Liver (tissue), 9 donors: ENCODE results near the gene ERMN. TPM values are rescaled to one million over a fixed set of nuclear protein-coding genes. Genes with fewer than 3 reads are reported as not detected.
"Not testable (repeated sequence)": the region's sequence is repeated elsewhere in the genome, so short reads cannot be mapped to it uniquely, and the experiment has no call there.

Source experiments
- DNase-seq: peaks from one replicate; pipeline ENCODE4 v3.0.0-alpha.2; 2017; ENCODE audit warnings: low spot score
- H3K27ac ChIP-seq, 2 donors: one replicate each; pipeline ENCODE4 v1.7.0; 2013; ENCODE audit warnings: inconsistent platforms in 2 of 2, low read length in 2 of 2, control low read depth in 1 of 2, low read depth in 1 of 2, mild to moderate bottlenecking in 1 of 2
- H3K27me3 ChIP-seq, 4 donors: one replicate each; pipeline versions ENCODE4 v1.6.1 to v1.7.0; 2013; ENCODE audit warnings: low read length in 3 of 4, inconsistent platforms in 1 of 4, mild to moderate bottlenecking in 1 of 4, moderate library complexity in 1 of 4; ENCODE audit not compliant: control insufficient read depth in 4 of 4, insufficient read depth in 4 of 4
- H3K36me3 ChIP-seq, 4 donors: one replicate each; pipeline versions ENCODE4 v1.6.1 to v1.7.0; 2013; ENCODE audit warnings: low read length in 3 of 4, mild to moderate bottlenecking in 3 of 4, low read depth in 1 of 4, moderate library complexity in 1 of 4; ENCODE audit not compliant: control insufficient read depth in 4 of 4, insufficient read depth in 3 of 4
- H3K4me1 ChIP-seq, 4 donors: one replicate each; pipeline versions ENCODE4 v1.6.1 to v1.7.0; 2013; ENCODE audit warnings: low read length in 3 of 4, mild to moderate bottlenecking in 3 of 4, moderate library complexity in 1 of 4; ENCODE audit not compliant: control insufficient read depth in 4 of 4, insufficient read depth in 4 of 4
- H3K4me3 ChIP-seq, 3 donors: one replicate each; pipeline versions ENCODE4 v1.6.1 to v1.7.0; 2013; ENCODE audit warnings: low read length in 3 of 3, control low read depth in 1 of 3, low read depth in 1 of 3, mild to moderate bottlenecking in 1 of 3
- H3K9ac ChIP-seq, 2 donors: one replicate each; pipeline ENCODE4 v1.7.0; 2013; ENCODE audit warnings: low read length in 2 of 2, mild to moderate bottlenecking in 2 of 2, moderate library complexity in 2 of 2, control low read depth in 1 of 2, low read depth in 1 of 2
- H3K9me3 ChIP-seq, 4 donors: one replicate each; pipeline versions ENCODE4 v1.6.1 to v1.7.0; 2013; ENCODE audit warnings: low read length in 3 of 4; ENCODE audit not compliant: control insufficient read depth in 4 of 4
- ATF3 ChIP-seq: IDR thresholded peaks from 2 replicates; pipeline ENCODE4 v1.6.1; 2016; ENCODE audit warnings: antibody characterized with exemption
- EGR1 ChIP-seq, 2 donors: IDR thresholded peaks; 2 replicates each; pipeline ENCODE4 v1.6.1; 2016 to 2018; ENCODE audit warnings: antibody characterized with exemption in 2 of 2, low read depth in 2 of 2
- FOXA1 ChIP-seq: IDR thresholded peaks from 2 replicates; pipeline ENCODE4 v1.6.1; 2016; ENCODE audit warnings: antibody characterized with exemption
- FOXA2 ChIP-seq: IDR thresholded peaks from 2 replicates; pipeline ENCODE4 v1.6.1; 2016; ENCODE audit warnings: antibody characterized with exemption
- HNF4A ChIP-seq, 2 donors: conservative IDR thresholded peaks; 2 replicates each; pipeline ENCODE4 v1.6.1; 2016; ENCODE audit warnings: antibody characterized with exemption in 2 of 2, mild to moderate bottlenecking in 2 of 2
- HNF4G ChIP-seq: IDR thresholded peaks from 2 replicates; pipeline ENCODE4 v1.6.1; 2016; ENCODE audit warnings: antibody characterized with exemption
- JUND ChIP-seq, 2 donors: IDR thresholded peaks; 2 replicates each; pipeline ENCODE4 v1.6.1; 2016; ENCODE audit warnings: antibody characterized with exemption in 2 of 2
- NR2F2 ChIP-seq: IDR thresholded peaks from 2 replicates; pipeline ENCODE4 v1.6.1; 2016; ENCODE audit warnings: antibody characterized with exemption
- RAD21 ChIP-seq, 2 donors: IDR thresholded peaks; 2 replicates each; pipeline ENCODE4 v1.6.1; 2016; ENCODE audit warnings: antibody characterized with exemption in 2 of 2, mild to moderate bottlenecking in 2 of 2
- REST ChIP-seq: IDR thresholded peaks from 2 replicates; pipeline ENCODE4 v1.6.1; 2016; ENCODE audit warnings: antibody characterized with exemption, mild to moderate bottlenecking
- WGBS: extraction: QIAGEN DNeasy Blood & Tissue Kit; methylation state at CpG from one replicate; pipeline ENCODE4 v1.1.7; 2013; 5-methylcytosine and 5-hydroxymethylcytosine counted together
- polyA plus RNA-seq, 2 donors: library from polyadenylated mRNA; stranded (reverse) in 1 of 2; unstranded in 1 of 2; fragments of 200-250 nt in 1 of 2; fragments of >200 nt in 1 of 2; fragmentation: Nextera tagmentation in 1 of 2; extraction: Ambion mirVana in 1 of 2; gene quantifications; one replicate each; pipeline versions ENCODE4 v1.2.1 to v1.2.3, GENCODE V29; 2013 to 2015
- total RNA-seq, 2 donors: library from RNA; depleted of rRNA; stranded (reverse); fragments of >200 nt; gene quantifications; one replicate each; pipeline ENCODE4 v1.2.3, GENCODE V29; 2014
- TF ChIP-seq, protein P1 (sequence below): fragments of 150-350 bp; IDR thresholded peaks from 2 replicates; pipeline ENCODE4 v1.5.1; 2017; ENCODE audit warnings: improper control_type of control experiment, low read depth, low read length; ENCODE audit not compliant: missing input control
- TF ChIP-seq, protein P2 (sequence below): IDR thresholded peaks from 2 replicates; pipeline ENCODE4 v1.6.1; 2016; ENCODE audit warnings: antibody characterized with exemption
- donor health status: healthy.
- donor health status: healthy.
- donor health status: healthy.
- donor health status: healthy.
- donor health status: healthy.

The ERMN gene, protein sequence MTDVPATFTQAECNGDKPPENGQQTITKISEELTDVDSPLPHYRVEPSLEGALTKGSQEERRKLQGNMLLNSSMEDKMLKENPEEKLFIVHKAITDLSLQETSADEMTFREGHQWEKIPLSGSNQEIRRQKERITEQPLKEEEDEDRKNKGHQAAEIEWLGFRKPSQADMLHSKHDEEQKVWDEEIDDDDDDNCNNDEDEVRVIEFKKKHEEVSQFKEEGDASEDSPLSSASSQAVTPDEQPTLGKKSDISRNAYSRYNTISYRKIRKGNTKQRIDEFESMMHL
- total RNA-seq, result under 1 TPM in 1 of 2 donors, not detected in 1; 0.08 TPM
- polyA plus RNA-seq, result under 1 TPM in 1 of 2 donors, not detected in 1; 0.05 TPM

- Histone ChIP-seq H3K27me3 (no peaks in the 10 kb centered on the region), H3K9me3 (no peaks in the 10 kb centered on the region), H3K36me3 (no peaks in the 10 kb centered on the region), H3K4me1 (peaks cover 0 to 4% (median 1%) of the 10 kb centered on the region in 4 donors), H3K4me3 (no peak within 1 kb of the TSS), H3K27ac (no peak within 1 kb of the TSS), H3K9ac (no peak within 1 kb of the TSS)
- no peak for TF ChIP-seq JUND (IDR thresholded peaks at IDR 0.05)
- TF ChIP-seq FOXA1, result no peak
- no peak for TF ChIP-seq EGR1 (IDR thresholded peaks at IDR 0.05; ENCODE audit: low read depth in 2 of 2)
- TF ChIP-seq, protein P1, sequence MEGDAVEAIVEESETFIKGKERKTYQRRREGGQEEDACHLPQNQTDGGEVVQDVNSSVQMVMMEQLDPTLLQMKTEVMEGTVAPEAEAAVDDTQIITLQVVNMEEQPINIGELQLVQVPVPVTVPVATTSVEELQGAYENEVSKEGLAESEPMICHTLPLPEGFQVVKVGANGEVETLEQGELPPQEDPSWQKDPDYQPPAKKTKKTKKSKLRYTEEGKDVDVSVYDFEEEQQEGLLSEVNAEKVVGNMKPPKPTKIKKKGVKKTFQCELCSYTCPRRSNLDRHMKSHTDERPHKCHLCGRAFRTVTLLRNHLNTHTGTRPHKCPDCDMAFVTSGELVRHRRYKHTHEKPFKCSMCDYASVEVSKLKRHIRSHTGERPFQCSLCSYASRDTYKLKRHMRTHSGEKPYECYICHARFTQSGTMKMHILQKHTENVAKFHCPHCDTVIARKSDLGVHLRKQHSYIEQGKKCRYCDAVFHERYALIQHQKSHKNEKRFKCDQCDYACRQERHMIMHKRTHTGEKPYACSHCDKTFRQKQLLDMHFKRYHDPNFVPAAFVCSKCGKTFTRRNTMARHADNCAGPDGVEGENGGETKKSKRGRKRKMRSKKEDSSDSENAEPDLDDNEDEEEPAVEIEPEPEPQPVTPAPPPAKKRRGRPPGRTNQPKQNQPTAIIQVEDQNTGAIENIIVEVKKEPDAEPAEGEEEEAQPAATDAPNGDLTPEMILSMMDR, result no peak
- no peak for TF ChIP-seq HNF4A (conservative IDR thresholded peaks at IDR 0.05)
- no peak for TF ChIP-seq HNF4G
- TF ChIP-seq NR2F2, result no peak
- DNase-seq, result no peak
Measured at GRCh38 chr2:157325786-157326185, at the start of gene ERMN. Gene ERMN (minus strand): TSS chr2:157325824. CDS start chr2:157325642, 182 bp downstream.

- no peak for DNase-seq
- H3K4me3 ChIP-seq, result peak overlapping the region in 2 of 3 donors; percentile 9 to 29
- peaks cover 5 to 11% (median 7%) of the 10 kb centered on the region in 4 donors for H3K9me3 ChIP-seq
- H3K9ac ChIP-seq, result no peak overlapping the region
- TF ChIP-seq NR2F2 (no peak), HNF4G (no peak), RAD21 (IDR thresholded peaks at IDR 0.05) (no peak), FOXA1 (no peak), FOXA2 (no peak), REST (no peak), ATF3 (no peak)
- TF ChIP-seq, protein P2, sequence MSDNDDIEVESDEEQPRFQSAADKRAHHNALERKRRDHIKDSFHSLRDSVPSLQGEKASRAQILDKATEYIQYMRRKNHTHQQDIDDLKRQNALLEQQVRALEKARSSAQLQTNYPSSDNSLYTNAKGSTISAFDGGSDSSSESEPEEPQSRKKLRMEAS, result no peak
- no peaks in the 10 kb centered on the region for H3K36me3 ChIP-seq
- H3K4me1 ChIP-seq, result no peaks in the 10 kb centered on the region
- no peak overlapping the region for H3K27ac ChIP-seq
- WGBS, result 96% methylated on average over 1 of the region's 1 CpG
- no peaks in the 10 kb centered on the region for H3K27me3 ChIP-seq
Measured at GRCh38 chr2:157375384-157375783, 49.8 kb upstream of the ERMN start.

DNA sequence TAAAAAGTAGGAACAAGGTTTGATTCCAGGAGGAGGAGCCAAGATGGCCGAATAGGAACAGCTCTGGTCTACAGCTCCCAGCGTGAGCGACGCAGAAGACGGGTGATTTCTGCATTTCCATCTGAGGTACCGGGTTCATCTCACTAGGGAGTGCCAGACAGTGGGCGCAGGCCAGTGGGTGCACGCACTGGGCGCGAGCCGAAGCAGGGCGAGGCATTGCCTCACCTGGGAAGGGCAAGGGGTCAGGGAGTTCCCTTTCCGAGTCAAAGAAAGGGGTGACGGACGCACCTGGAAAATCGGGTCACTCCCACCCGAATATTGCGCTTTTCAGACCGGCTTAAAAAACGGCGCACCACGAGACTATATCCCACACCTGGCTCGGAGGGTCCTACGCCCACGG, 42.9 kb upstream of the ERMN start:
- not testable (repeated sequence) for H3K27me3 ChIP-seq, DNase-seq
- 96% methylated on average over 15 of the region's 25 CpGs for WGBS

More for the DNA sequence above, 42.9 kb upstream of the ERMN start:
- not testable (repeated sequence) for H3K9ac ChIP-seq, H3K4me3 ChIP-seq, H3K27ac ChIP-seq, H3K9me3 ChIP-seq, H3K36me3 ChIP-seq
- peaks cover 0 to 10% (median 8%) of the 10 kb centered on the region in 4 donors for H3K4me1 ChIP-seq
